Endodermal cell (in vitro differentiated cells): Measurements from ENCODE around the gene GPT2. TPM values are rescaled to one million over a fixed set of nuclear protein-coding genes. Genes with fewer than 3 reads are reported as not detected.

ENCODE experiments used
- DNase-seq: peaks from one replicate; pipeline ENCODE4 v3.0.0-alpha.2; 2017
- H3K27ac ChIP-seq: 2 replicates; pipeline ENCODE4 v1.5.1; 2013; ENCODE audit warnings: mild to moderate bottlenecking, low read depth, low read length, moderate library complexity
- H3K27me3 ChIP-seq: 2 replicates; pipeline ENCODE4 v1.6.1; 2013; ENCODE audit warnings: mild to moderate bottlenecking, low read length, moderate library complexity; ENCODE audit not compliant: insufficient read depth, control insufficient read depth, poor library complexity, severe bottlenecking
- H3K36me3 ChIP-seq: 2 replicates; pipeline ENCODE4 v1.7.0; 2013; ENCODE audit warnings: mild to moderate bottlenecking, low read length, moderate library complexity; ENCODE audit not compliant: control insufficient read depth, insufficient read depth
- H3K4me1 ChIP-seq: one replicate; pipeline ENCODE4 v1.7.0; 2013; ENCODE audit warnings: low read length; ENCODE audit not compliant: control insufficient read depth, insufficient read depth
- H3K4me3 ChIP-seq: 2 replicates; pipeline ENCODE4 v1.5.1; 2013; ENCODE audit warnings: mild to moderate bottlenecking, low read length, moderate library complexity
- H3K9ac ChIP-seq: 2 replicates; pipeline ENCODE4 v1.6.1; 2013; ENCODE audit warnings: mild to moderate bottlenecking, low read length, moderate library complexity; ENCODE audit not compliant: poor library complexity, severe bottlenecking; ENCODE audit errors: extremely low read depth
- H3K9me3 ChIP-seq: 2 replicates; pipeline ENCODE4 v1.6.1; 2013; ENCODE audit warnings: mild to moderate bottlenecking, low read length, moderate library complexity; ENCODE audit not compliant: control insufficient read depth
- H3K27ac Mint-ChIP-seq: 2 replicates; pipeline ENCODE4 v1.8.0; 2020; ENCODE audit warnings: mixed read lengths
- H3K27me3 Mint-ChIP-seq: 2 replicates; pipeline ENCODE4 v1.8.0; 2021; ENCODE audit warnings: mild to moderate bottlenecking, mixed read lengths; ENCODE audit not compliant: insufficient read depth
- H3K36me3 Mint-ChIP-seq: 2 replicates; pipeline ENCODE4 v1.8.0; 2020; ENCODE audit warnings: low read depth, mixed read lengths
- H3K4me1 Mint-ChIP-seq: 2 replicates; pipeline ENCODE4 v1.8.0; 2020; ENCODE audit warnings: mixed read lengths
- H3K4me3 Mint-ChIP-seq: 2 replicates; pipeline ENCODE4 v1.8.0; 2020; ENCODE audit warnings: mild to moderate bottlenecking, moderate library complexity, mixed read lengths
- H3K9me3 Mint-ChIP-seq: 2 replicates; pipeline ENCODE4 v1.8.0; 2020; ENCODE audit warnings: mild to moderate bottlenecking, mixed read lengths
- WGBS, 2 experiments: methylation state at CpG; one replicate each; pipeline versions ENCODE4 v1.1.5 to v1.1.7; 2013; ENCODE audit warnings: missing lambda C conversion rate in 2 of 2, mixed read lengths in 1 of 2; ENCODE audit not compliant: insufficient coverage in 1 of 2, insufficient read length in 1 of 2; 5-methylcytosine and 5-hydroxymethylcytosine counted together
- total RNA-seq, 2 donors: library from RNA; stranded (reverse); fragmentation: NEBNext Ultra II Directional in 1 of 2; extraction: Animal tissue kit (Norgen Biotek cat#: 25700) in 1 of 2; gene quantifications; 2 replicates in 1 of 2; 3 replicates in 1 of 2; pipeline ENCODE4 v1.2.1, GENCODE V29; 2021
- TF ChIP-seq, protein P1 (sequence below): fragments of 200-600 bp; sonication (generic); conservative IDR thresholded peaks from 2 replicates; pipeline ENCODE4 v1.5.0; 2021; ENCODE audit warnings: antibody characterized with exemption, mild to moderate bottlenecking

Gene GPT2
- total RNA-seq, 2 donors from 2014 or later, result 44.1 to 65.5 TPM

DNA sequence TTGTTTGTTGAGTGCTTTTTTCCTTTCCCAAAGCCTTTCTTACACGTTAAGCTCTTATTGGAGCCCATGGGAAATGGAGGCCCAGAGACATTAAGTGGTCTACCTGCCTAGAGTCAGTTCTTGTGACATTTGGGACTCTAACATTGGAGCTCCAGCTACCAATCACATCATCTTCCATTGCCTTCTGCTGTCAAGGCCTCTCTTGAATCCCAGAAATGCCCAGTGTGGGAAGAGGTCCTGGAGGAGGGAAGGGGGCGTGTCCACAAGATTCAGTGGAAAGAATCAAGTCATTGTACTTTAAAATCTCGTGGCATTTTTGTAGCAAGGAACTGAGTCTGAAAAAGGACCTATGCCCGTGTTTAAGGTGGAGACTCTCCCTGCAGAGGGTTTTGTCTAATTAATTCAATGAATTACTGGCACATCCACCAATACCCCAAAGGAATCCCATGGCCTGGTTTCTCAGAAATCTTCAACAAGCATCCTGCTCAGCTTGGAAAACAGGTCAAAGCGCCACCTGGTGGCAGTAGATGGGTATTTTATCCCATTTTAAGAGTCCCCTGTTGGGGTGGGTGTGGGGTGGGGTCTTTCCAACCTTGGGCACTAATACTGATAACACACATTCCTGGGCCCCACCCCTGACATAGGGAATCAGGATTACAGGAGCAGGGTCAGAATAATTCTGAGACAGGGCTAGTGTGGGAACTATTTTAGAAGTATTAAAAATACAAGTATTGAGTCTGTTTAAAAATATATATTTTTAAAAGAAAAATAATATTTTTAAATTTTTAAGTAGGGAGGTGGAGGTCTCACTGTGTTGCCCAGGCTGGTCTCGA lies 24.6 kb downstream of the GPT2 start:
- no peaks in the 10 kb centered on the region for H3K4me1 ChIP-seq
- H3K9me3 Mint-ChIP-seq, result no peaks in the 10 kb centered on the region
- H3K4me1 Mint-ChIP-seq, result peaks cover 5% of the 10 kb centered on the region
- peaks cover 53% of the 10 kb centered on the region for H3K36me3 ChIP-seq
- H3K27ac ChIP-seq, result no peak overlapping the region
- no peak overlapping the region for H3K9ac ChIP-seq
- H3K4me3 ChIP-seq, result no peak overlapping the region
- no peaks in the 10 kb centered on the region for H3K27me3 Mint-ChIP-seq
- 73 to 96% methylated on average over 2 to 5 of the region's 6 CpGs for WGBS, 2 experiments
- peak; percentile 90 for DNase-seq
- H3K9me3 ChIP-seq, result no peaks in the 10 kb centered on the region
- TF ChIP-seq, protein P1, sequence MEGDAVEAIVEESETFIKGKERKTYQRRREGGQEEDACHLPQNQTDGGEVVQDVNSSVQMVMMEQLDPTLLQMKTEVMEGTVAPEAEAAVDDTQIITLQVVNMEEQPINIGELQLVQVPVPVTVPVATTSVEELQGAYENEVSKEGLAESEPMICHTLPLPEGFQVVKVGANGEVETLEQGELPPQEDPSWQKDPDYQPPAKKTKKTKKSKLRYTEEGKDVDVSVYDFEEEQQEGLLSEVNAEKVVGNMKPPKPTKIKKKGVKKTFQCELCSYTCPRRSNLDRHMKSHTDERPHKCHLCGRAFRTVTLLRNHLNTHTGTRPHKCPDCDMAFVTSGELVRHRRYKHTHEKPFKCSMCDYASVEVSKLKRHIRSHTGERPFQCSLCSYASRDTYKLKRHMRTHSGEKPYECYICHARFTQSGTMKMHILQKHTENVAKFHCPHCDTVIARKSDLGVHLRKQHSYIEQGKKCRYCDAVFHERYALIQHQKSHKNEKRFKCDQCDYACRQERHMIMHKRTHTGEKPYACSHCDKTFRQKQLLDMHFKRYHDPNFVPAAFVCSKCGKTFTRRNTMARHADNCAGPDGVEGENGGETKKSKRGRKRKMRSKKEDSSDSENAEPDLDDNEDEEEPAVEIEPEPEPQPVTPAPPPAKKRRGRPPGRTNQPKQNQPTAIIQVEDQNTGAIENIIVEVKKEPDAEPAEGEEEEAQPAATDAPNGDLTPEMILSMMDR, result peak; percentile 86
- no peak overlapping the region for H3K4me3 Mint-ChIP-seq
- H3K36me3 Mint-ChIP-seq, result peaks cover 48% of the 10 kb centered on the region
- H3K27me3 ChIP-seq, result no peaks in the 10 kb centered on the region
- H3K27ac Mint-ChIP-seq, result no peak overlapping the region

GRCh38 chr16:46911038-46911437 lies 26.9 kb downstream of the GPT2 start:
- no peak for DNase-seq
- Mint-ChIP-seq H3K9me3 (no peaks in the 10 kb centered on the region), H3K4me1 (peaks cover 5% of the 10 kb centered on the region), H3K4me3 (no peak overlapping the region), H3K36me3 (peaks cover 56% of the 10 kb centered on the region), H3K27ac (no peak overlapping the region), H3K27me3 (no peaks in the 10 kb centered on the region)
- Histone ChIP-seq H3K9ac (no peak overlapping the region), H3K4me3 (no peak overlapping the region), H3K36me3 (peaks cover 68% of the 10 kb centered on the region), H3K9me3 (no peaks in the 10 kb centered on the region), H3K27me3 (no peaks in the 10 kb centered on the region), H3K4me1 (no peaks in the 10 kb centered on the region), H3K27ac (no peak overlapping the region)
- TF ChIP-seq, protein P1, result no peak
- 97% methylated on average over 3 of the region's 3 CpGs; no CpG with 5 or more reads in 1 of the 2 experiments for WGBS, 2 experiments

- no peak overlapping the region for H3K4me3 ChIP-seq
- H3K4me3 Mint-ChIP-seq, result no peak overlapping the region
- H3K9me3 Mint-ChIP-seq, result no peaks in the 10 kb centered on the region
- H3K4me1 Mint-ChIP-seq, result peaks cover 5% of the 10 kb centered on the region
- no peaks in the 10 kb centered on the region for H3K4me1 ChIP-seq
- no peaks in the 10 kb centered on the region for H3K27me3 Mint-ChIP-seq
- TF ChIP-seq, protein P1, result no peak
- no peak for DNase-seq
- H3K27ac ChIP-seq, result no peak overlapping the region
- H3K9ac ChIP-seq, result no peak overlapping the region
- peaks cover 55% of the 10 kb centered on the region for H3K36me3 Mint-ChIP-seq
- no peak overlapping the region for H3K27ac Mint-ChIP-seq
- H3K9me3 ChIP-seq, result no peaks in the 10 kb centered on the region
- WGBS, 2 experiments, result 91 to 100% methylated on average over 2 to 4 of the region's 4 CpGs
- H3K27me3 ChIP-seq, result no peaks in the 10 kb centered on the region
- peaks cover 69% of the 10 kb centered on the region for H3K36me3 ChIP-seq
These were observed 27.5 kb downstream of the GPT2 start for GRCh38 chr16:46911650-46912049.
